GM21825 (cell line): Measurements from ENCODE around the gene BANP.
"Not testable (repeated sequence)": the region's sequence is repeated elsewhere in the genome, so short reads cannot be mapped to it uniquely, and the experiment has no call there.

Experiments used
- ATAC-seq: cut with Tn5 transposase; IDR thresholded peaks from one replicate; pipeline ENCODE4 v1.9.1; 2021; ENCODE audit warnings: mild to moderate bottlenecking, moderate library complexity; ENCODE audit not compliant: unreplicated experiment

BANP gene

DNA sequence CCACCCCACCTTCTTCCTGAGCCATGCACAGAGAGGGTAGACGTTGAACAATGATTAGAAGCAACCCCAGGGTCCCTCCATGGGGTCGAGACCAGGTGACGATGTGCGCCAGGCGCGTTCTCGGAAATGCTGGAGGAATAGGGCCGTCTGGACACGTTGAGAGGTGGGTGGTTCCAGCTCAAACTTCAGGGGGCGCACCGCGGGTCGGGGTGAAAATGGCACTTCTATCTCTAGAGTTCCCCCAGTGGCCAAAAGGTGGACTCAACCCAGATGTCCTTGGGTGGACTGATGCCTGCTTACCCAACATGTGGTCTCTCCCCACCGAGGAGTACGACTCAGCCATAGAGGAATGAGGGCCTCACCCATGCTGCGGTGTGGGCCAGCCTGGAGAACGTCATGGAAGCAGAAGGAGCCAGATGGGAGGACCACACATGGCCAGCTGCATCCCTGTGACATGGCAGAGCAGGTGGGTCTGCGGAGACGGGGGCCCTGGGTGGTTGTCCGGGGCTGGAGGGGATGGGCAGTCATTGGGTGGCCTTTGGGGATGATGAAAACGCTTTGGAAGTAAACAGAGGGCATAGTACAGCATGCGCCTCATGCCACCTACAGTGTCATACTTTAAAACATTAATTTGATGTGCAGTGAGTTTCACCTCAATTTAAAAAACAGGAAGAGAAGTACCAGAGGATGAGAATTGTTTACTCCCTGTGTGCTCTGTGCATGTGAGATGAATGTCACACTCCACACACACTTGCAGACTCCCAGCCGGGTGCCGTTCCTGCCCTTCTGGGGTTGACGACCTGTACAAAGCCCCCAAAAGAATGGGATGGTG, 147.7 kb downstream of the BANP start:
- ATAC-seq, result not testable (repeated sequence)

DNA sequence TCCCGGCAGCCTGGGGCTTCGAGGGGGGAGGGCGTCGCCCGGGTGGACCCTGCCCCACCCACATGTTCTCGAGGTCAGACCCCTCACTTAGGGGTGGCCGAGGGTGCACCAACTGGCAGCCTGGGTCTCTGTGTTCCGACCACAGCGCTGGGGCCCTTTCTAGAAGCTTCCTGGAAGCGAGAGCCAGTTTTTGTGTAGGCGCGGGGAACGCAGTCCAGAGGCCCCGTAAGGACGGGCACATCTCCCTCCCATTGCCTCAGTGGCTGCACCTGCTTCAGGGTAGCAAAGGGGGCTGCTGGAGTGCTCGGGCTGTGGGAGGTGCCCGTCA, 148.3 kb downstream of the BANP start:
- ATAC-seq, result no peak

DNA sequence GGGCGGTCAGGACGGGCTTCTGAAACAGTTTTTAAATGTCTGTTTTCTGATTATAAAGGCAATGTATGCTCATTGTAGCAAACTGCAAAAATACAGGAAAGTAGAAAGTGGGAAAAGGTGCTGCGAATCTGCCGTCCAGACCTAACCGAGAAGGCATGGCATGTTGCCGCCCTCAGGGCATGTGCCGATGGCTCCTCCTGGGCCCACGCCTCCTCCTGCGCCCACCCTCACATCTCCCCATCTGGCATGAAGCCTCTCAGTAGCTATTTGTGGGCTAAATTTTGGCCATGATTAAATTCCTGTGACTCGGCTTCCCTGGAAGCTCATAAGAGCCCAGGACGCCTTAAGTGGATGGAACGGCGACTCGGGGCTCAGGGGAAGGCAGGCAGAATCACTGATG, 148.7 kb downstream of the BANP start:
- not testable (repeated sequence) for ATAC-seq

DNA sequence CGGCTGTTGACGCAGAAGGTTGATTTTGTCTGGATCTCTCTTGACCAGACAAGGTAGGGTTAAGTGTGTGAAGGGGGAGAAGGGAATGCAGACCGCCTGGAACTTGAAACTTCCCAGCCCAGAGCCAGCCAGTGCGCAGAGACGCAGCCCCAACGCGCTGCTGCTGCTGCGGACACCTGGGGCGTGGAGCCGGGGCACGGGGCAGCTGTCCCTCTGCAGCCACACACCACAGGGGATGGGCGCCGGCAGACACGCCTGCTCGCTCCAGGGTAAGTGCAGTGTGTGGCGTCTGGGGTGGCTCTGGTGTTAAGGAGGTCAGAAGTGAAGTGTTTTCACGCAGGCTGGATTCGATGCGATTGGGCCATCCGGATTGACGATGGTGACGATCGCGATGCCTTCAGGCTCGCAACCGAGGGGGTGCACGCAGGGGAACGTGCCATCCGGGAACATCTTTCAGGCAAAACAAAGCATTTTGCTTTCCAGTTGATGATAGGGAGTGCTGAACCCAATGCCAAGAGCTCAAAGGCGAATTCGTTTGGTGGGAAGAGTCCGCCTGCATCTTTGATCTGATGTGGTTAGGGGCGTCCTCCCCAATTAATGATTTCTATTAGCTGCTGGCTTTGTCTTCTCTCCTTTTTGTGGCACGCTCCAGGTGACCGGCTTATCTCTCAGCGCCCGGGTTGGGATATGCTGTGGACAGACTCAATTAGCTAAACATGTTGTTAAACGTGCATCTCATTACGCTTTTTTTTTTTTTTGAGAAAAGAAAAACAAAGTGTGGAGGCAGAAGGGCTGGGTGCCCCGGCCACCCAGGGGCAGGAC, 149.8 kb downstream of the BANP start:
- ATAC-seq, result not testable (repeated sequence)

DNA sequence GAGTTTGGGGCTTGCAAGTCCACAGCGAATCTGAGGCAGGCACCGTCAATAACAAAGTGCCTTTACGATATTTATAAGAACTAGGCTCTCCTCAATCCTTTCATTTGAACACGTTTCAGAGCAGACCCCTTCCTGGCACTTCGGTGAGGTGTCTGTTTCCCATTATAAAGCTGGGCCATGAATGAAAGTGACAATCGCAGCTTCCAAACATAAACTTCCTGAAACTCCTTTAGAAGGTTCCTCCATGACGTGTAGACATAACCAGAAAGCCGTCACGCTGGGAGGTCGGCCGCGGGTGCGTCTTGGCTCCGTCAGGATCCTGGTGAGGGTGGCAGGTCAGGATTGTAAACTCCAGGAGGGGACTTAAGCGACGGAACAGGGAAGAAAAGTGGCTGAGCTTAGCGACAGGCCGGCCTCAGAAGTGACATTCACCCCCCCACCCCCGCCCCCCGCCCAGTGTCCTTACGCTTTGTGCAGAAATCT, 150.4 kb downstream of the BANP start:
- ATAC-seq, result not testable (repeated sequence)

DNA sequence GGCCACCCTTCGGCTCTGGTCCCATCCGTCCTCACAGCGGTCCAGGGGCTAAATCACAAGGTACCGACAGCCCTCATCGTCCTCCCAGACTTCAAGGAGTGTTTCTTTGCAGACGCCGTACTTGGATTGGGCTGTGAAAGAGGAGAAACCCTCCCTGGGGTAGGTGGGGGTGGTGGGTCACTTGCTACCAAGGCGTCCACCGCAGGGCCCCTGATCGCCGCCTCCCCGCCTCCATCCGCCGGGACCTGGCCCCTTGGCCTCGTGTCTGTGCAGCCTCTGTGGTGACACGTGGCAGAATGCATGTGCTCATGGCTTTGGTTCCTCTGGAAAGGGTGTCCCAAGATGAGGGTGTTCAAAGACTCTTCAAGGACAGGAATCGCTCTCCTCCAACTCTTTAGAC, 151.4 kb downstream of the BANP start:
- ATAC-seq, result no peak

DNA sequence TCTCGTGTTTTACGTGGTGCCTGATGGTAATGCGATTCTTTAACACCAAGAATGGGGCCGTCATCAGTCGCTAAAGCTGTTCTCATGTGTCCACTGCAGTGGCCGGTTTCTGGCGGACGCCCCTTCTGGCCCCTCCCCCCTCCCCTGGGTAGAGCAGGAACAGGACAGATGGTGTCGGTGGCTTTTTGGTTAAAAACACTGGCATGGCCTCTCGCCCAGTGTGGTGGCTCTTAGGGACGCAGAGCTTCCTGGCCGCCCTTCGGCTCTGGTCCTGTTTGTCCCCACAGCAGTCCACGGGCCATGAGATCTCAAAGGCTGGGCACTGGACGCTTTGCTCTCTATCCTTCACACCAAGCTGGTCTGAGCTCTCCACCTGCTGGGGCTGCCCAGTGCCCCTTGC, 151.8 kb downstream of the BANP start:
- ATAC-seq, result no peak

DNA sequence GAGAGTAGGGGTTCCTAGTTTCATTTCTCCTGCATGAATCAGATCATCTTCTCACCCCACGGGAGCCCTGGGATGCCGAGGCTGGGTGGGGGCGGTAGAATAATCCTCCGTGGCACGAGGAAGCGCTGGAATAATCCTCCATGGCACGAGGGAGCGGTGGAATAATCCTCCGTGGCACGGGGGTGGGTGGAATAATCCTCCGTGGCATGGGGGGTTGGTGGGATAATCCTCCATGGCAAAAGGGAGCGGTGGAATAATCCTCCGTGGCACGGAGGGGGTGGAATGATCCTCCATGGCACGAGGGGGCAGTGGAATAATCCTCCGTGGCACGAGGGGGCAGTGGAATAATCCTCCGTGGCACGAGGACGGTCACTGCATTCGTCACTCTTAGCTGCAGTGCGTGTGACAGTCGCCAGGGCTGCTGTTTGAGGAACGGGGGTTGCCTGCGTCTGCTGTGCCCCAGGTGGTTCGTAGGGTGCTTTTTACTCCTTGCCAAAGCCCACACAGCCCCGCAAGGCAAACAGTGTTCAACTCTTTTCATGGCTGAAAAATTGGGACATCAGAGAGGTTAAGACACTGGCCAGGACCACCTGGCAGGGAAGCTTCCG, 152.5 kb downstream of the BANP start:
- ATAC-seq, result no peak

DNA sequence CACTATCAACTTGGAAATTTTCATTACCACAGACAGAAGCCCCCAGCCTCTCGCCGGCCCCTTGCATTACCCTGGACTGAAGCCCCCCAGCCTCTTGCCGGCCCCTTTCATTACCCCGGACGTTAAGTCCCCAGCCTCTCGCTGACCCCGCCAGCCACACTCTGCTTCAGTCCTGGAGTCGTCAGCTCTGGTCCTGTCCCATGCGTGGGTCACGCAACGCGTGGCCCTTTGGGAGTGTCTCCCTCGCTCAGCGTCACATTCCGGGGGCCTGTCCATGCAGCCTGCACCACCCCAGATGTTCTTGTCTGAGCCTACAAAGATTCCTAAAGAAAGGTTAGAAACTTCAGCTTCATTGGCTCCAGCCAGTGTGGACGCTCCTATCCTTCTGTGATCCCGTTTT, 153.1 kb downstream of the BANP start:
- ATAC-seq, result not testable (repeated sequence)

DNA sequence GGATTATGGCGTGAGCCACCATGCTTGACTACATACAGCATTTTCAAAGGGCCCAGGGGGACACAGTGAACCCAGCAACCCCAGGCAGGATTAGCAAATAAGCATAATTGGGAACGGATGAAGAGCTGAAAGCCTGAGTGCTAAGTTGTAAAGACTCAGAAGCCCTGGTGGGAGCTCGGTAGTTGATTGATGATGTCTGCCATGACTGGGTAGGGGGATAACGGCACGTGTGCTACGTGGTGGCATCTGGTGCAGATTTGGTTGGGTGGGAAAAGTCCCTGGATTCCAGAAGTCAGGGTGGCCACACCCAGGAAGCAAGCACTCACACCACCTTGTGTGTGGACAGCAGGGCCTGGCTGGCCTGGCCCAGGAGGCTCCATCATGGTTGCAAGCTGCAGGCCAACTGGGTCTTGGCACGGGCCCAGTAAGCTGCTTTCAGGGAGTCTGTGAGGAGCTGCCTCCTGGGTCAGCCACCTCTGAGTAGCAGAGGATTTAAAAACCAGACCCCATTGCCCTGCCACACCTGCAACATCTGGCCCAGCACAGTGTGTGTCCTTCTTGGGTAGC, 154.4 kb downstream of the BANP start:
- ATAC-seq, result not testable (repeated sequence)

DNA sequence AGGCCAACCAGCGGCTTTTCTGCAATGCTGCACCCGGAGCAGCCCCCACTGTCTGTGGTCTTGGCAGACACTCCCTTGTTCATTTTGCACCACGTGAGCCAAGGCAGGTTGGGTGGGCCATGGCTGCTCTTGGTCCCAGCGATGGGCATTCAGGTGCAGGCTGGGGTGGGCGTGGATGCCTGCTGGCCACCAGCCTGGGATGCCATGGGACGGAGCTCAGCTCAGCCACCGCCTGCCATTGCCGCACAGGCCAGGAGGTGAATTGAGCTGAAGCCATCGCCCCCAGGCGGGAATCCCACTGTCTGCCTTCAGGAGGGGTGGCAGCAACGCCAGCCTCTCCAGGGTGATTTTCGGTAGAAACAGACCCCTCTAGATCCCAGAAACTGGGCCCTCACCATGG, 155.3 kb downstream of the BANP start:
- ATAC-seq, result not testable (repeated sequence)

DNA sequence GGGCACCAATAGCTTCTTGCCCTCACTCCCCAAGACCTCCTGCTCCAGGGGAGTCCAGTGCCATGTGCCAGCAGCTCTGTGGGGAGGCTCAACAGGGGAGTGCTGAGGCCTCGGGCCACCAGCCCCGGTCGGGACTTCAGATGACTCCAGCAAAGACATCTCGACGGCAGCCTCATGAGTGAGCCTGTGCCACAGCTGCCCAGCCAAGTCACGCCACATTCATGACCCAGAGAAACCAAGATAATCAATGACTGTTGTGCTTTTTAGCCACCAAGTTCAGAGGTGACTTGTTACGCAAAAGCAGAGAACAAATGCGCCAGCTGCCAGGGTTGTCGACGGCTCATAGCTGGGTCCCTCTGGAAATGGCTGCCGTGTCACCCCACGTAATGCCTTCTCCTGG, 157.5 kb downstream of the BANP start:
- ATAC-seq, result no peak

DNA sequence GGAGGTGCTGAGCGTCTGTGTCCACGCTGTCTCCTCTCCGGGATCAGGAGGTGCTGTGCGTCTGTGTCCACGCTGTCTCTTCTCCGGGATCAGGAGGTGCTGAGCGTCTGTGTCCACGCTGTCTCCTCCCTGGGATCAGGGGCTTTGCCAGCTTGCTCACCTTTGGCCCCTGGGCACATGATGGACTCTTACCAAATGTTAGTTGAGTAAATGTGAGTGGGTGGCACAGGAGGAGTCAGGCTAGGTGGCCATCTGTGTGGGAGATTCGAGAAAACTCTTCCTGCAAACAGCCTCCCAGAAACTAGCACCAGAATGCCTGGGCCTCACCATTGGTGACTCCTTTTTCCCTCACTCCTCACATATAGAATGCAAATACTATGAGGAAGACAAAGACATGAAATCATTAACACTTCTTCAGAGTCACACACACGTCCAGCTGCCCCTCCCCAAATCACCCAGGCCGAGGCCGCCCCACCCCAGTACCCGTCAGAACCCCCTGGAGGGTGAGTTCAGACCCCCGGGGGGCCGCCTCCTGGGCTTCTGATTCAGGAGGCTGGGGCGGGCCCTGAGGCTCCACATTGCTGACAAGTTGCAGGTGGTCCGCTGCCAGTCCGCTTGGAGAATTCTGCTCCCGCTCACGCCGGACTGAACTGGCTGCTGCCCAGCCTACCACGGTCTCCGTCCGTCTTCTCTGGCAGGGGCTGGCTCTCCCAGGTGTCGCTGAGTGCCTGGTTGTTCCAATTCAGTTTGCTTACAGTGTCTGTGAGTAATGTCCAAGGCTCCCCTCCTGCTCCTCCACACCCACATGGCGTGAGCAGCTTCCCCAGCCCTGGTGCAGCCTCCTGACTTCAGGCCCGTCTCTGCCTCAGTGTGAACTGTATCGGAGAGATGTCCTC, 158.7 kb downstream of the BANP start:
- not testable (repeated sequence) for ATAC-seq

DNA sequence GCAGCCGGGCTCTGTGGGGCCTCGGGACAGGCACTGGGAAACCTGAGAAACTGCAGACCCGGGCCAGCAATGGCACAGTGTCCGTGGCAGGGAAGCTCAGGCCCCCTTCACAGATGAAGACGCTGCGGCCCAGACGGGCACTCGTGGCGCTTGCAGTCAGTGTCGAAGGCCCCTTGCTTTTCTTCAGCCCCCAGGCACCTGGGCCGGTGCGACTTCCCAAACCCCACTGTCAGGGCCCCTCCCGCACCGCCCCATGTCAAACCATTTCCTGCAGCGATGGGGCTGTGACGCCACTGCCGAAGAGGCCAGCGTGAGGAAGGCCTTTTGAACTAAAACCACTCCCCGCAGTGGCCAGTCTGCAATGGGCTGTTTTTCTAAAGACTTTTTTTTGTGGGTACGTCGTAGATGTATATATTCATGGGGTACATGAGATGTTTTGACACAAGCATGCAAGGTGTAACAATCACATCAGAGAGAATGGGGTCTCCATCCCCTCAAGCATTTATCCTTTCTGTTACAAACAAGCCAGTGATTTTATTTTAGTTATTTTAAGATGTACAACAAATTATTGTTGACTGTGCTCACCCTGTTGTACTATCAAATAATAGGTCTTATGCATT, 159.8 kb downstream of the BANP start:
- ATAC-seq, result not testable (repeated sequence)

DNA sequence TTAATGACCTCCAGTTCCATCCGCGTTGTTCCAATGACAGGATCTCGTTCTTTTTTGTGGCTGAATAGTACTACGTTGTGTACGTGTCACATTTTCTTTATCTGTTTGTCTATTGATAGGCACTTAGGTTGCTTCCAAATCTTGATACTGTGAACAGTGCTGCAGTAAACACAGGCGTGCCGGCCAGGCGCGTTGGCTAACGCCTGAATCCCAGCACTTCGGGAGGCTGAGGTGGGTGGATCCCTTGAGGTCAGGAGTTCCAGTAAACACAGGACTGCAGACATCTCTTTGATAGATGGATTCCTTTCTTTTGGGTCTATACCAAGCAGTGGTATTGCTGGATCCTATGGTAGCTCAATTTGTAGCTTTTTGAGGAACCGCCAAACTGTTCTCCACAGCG, 160.7 kb downstream of the BANP start:
- ATAC-seq, result not testable (repeated sequence)

DNA sequence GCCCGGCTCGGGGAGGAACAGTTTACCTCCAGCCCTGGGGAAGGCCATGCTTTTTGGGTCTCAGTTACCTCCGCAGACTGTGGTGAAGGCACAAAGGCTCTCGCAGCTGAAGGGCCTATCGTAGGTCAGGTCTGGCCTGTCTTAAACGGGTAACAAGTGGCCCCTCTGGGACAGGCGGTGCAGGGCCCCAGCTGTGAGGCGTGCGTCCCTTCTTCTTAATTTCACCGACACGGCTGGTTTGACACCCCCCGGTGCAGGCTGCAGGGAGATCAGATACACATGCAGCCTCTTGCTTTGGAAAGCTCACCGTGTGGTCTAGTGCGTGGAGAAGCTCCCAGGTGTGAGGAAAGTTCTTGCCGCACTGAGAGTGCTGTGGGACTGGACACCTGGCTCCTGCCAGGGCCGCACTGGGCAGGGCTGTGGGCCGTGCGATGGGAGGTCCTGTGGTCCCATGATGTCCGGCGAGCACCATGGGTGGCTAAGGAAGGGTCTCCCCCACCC, 162.4 kb downstream of the BANP start:
- ATAC-seq, result no peak

DNA sequence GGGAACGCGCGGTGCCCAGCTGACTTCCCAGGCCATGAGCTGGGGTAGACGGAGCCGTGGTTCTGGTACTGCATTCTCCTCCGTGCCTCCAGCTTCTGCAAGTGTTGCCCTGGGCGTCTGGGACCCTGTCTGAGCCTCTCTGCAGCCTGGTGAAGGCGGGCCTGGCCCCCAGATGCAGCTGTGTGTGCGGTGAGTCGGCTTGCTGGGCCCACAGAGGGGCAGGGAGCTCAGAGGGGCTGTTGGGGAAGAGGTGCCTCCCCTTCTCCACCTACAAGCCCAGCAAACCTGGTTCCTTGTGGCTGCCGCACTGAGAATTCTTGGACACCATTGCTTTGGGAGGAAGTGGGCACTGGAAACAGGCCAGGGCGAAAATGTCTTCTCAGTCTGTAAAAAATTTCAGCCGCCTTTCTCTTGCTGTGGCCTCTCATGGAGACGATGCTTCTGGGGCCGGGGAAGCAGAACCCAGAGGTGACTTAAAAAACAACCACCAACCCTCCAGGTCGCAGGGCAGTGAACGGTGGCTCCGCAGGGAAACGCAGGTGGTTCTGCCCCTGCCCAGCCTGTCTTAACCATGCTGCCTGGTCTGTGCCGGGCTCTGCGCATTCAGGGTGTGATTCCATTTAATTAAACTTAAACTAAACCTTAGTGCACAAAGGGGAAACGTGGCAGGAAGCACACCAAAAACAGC, 163.5 kb downstream of the BANP start:
- not testable (repeated sequence) for ATAC-seq

DNA sequence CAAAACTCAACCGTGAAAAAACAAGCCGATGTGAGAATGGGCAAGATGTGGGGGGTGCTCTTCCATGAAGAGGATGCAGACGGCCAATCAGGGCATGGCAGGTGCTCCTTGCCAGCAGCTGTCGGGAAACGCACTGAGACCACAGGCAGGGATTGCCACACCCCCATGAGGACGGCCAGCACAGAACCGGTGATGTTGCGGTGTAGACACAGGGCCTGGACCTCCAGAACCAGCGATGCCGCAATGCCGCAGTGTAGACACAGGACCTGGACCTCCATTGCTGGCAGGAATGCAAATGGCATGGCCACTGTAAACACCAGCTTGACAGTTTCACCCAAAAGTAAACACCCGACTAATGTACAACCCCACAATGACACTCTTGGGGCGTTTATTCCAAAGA, 164.9 kb downstream of the BANP start:
- ATAC-seq, result no peak

DNA sequence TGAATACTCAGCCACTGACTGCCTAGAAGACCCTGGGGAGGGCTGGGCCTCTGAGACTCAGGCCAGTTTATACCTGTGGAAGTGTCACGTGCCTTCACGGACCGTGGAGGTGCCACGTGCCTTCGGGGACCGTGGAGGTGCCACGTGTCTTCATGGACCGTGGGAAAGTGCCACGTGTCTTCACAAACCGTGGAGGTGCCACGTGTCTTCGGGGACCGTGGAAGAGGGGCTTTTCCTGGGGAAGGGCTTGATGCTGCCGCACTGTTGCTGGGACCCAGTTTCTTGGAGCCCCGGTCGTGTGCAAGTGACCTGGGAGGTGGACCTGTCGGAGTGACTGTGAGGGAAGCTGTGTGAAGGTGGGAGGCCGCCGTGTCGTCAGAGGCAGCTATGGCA, 166.2 kb downstream of the BANP start:
- no peak for ATAC-seq
